ENCODE measurements around the gene LRMDA.

DNA sequence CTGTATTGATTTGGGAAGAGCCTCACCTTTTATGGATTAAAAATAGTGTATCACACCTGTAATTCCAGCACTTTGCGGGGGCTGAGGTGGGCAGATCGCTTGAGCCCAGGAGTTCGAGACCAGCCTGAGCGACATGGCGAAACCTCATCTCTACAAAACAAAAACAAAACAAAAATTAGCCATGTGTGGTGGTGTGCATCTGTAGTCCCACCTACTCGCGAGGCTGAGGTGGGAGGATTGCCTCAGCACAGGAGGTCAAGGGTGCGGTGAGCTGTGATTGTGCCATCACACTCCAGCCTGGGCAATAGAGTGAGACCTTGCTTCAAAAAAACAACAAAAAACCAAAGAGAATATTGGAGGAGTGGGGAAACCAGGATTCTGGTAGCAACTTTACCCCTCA lies 79.6 kb downstream of the LRMDA start:
- TF ChIP-seq SALL1 (CRISPR knock-in tag; IDR thresholded peaks at IDR 0.05) (no peak), PPARG (CRISPR knock-in tag; conservative IDR thresholded peaks at IDR 0.05) (no peak), PAF1 (CRISPR knock-in tag; IDR thresholded peaks at IDR 0.05) (no peak), ZNF274 (CRISPR knock-in tag; IDR thresholded peaks at IDR 0.05) (no peak), TAF1 (CRISPR knock-in tag; IDR thresholded peaks at IDR 0.05) (no peak), ZNF430 (CRISPR knock-in tag; IDR thresholded peaks at IDR 0.05) (no peak), CREB1 (IDR thresholded peaks at IDR 0.05) (no peak), CREB1 (CRISPR knock-in tag; IDR thresholded peaks at IDR 0.05) (no peak), ZNF547 (CRISPR knock-in tag; IDR thresholded peaks at IDR 0.05) (no peak), EED (CRISPR knock-in tag; IDR thresholded peaks at IDR 0.05) (no peak), PAX8 (CRISPR knock-in tag; IDR thresholded peaks at IDR 0.05; ENCODE audit: borderline replicate concordance) (no peak), ATF7 (IDR thresholded peaks at IDR 0.05) (no peak), ATF7 (CRISPR knock-in tag; IDR thresholded peaks at IDR 0.05) (no peak)
- TF ChIP-seq, protein P1, sequence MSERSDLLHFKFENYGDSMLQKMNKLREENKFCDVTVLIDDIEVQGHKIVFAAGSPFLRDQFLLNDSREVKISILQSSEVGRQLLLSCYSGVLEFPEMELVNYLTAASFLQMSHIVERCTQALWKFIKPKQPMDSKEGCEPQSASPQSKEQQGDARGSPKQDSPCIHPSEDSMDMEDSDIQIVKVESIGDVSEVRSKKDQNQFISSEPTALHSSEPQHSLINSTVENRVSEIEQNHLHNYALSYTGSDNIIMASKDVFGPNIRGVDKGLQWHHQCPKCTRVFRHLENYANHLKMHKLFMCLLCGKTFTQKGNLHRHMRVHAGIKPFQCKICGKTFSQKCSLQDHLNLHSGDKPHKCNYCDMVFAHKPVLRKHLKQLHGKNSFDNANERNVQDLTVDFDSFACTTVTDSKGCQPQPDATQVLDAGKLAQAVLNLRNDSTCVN (CRISPR knock-in tag; IDR thresholded peaks at IDR 0.05; ENCODE audit: borderline replicate concordance), result no peak
- TF ChIP-seq, protein P2, sequence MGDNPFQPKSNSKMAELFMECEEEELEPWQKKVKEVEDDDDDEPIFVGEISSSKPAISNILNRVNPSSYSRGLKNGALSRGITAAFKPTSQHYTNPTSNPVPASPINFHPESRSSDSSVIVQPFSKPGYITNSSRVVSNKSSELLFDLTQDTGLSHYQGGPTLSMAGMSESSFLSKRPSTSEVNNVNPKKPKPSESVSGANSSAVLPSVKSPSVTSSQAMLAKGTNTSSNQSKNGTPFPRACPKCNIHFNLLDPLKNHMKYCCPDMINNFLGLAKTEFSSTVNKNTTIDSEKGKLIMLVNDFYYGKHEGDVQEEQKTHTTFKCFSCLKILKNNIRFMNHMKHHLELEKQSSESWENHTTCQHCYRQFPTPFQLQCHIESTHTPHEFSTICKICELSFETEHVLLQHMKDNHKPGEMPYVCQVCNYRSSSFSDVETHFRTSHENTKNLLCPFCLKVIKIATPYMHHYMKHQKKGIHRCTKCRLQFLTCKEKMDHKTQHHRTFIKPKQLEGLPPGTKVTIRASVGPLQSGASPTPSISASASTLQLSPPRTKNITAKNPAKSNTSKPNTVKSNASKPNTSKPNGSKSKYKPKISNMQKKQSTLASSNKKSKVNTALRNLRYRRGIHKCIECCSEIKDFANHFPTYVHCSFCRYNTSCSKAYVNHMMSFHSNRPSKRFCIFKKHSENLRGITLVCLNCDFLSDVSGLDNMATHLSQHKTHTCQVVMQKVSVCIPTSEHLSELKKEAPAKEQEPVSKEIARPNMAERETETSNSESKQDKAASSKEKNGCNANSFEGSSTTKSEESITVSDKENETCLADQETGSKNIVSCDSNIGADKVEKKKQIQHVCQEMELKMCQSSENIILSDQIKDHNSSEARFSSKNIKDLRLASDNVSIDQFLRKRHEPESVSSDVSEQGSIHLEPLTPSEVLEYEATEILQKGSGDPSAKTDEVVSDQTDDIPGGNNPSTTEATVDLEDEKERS (CRISPR knock-in tag; IDR thresholded peaks at IDR 0.05), result no peak

Measured in HepG2 (cell line).